Kidney (tissue), 14 donors: Measurements from ENCODE around the gene SNX24. TPM values are rescaled to one million over a fixed set of nuclear protein-coding genes. Genes with fewer than 3 reads are reported as not detected.
A peak's percentile ranks its signal among the peaks of the same experiment; 100 is the strongest.

ENCODE experiments used
- DNase-seq, 5 donors: peaks; one replicate each; pipeline ENCODE4 v3.0.0-alpha.2; 2013 to 2020
- FAIRE-seq: peaks from 2 replicates; lab custom pipeline; 2012; peaks lifted over from hg19 to GRCh38; lab: Jason Lieb, UNC
- H3K27ac ChIP-seq, 2 donors: one replicate each; pipeline ENCODE4 v1.7.0; 2013; ENCODE audit warnings: low read depth in 2 of 2, low read length in 2 of 2, inconsistent platforms in 1 of 2
- H3K27me3 ChIP-seq: one replicate; pipeline ENCODE4 v1.7.1; 2013; ENCODE audit warnings: low read length, inconsistent platforms; ENCODE audit not compliant: control insufficient read depth, insufficient read depth
- H3K36me3 ChIP-seq, 3 donors: one replicate each; pipeline versions ENCODE4 v1.7.0 to v1.7.1; 2013; ENCODE audit warnings: low read length in 3 of 3, control low read depth in 1 of 3, inconsistent platforms in 1 of 3; ENCODE audit not compliant: insufficient read depth in 3 of 3, control insufficient read depth in 2 of 3
- H3K4me1 ChIP-seq, 3 donors: one replicate each; pipeline versions ENCODE4 v1.7.0 to v1.7.1; 2013; ENCODE audit warnings: low read length in 3 of 3, inconsistent platforms in 1 of 3, low read depth in 1 of 3; ENCODE audit not compliant: control insufficient read depth in 2 of 3, insufficient read depth in 2 of 3
- H3K4me3 ChIP-seq, 3 donors: one replicate each; pipeline versions ENCODE4 v1.7.0 to v1.8.1; 2013; ENCODE audit warnings: low read length in 3 of 3, control low read depth in 1 of 3, inconsistent platforms in 1 of 3
- H3K9ac ChIP-seq, 3 donors: one replicate each; pipeline versions ENCODE4 v1.7.0 to v1.7.1; 2013; ENCODE audit warnings: low read length in 3 of 3, control low read depth in 1 of 3, inconsistent platforms in 1 of 3
- H3K9me3 ChIP-seq, 3 donors: one replicate each; pipeline versions ENCODE4 v1.7.0 to v1.7.1; 2013; ENCODE audit warnings: low read length in 3 of 3, control low read depth in 1 of 3, inconsistent platforms in 1 of 3; ENCODE audit not compliant: control insufficient read depth in 2 of 3, insufficient read depth in 1 of 3
- intact Hi-C: fragments of 100-400 bp; cut with DNase I; formaldehyde crosslinking; loops from one replicate; pipeline ENCODE4 v1.11.1; 2022
- polyA plus RNA-seq: library from polyadenylated mRNA; stranded (reverse); fragments of 350-450 nt; fragmentation: Illumina TruSeq; extraction: RNeasy Lipid Tissue Mini Kit (QIAGEN cat#74804); gene quantifications from one replicate; pipeline ENCODE4 v1.2.3, GENCODE V29; 2014; ENCODE audit warnings: low read depth, low replicate concordance; ENCODE audit not compliant: insufficient read depth
- total RNA-seq: library from RNA; stranded (reverse); fragmentation: NEBNext Ultra II Directional; extraction: Animal tissue kit (Norgen Biotek cat#: 25700); gene quantifications from one replicate; pipeline ENCODE4 v1.2.1, GENCODE V29; 2021
- TF ChIP-seq, protein P1 (sequence below): IDR thresholded peaks from 3 replicates; pipeline ENCODE4 v1.5.1; 2012; ENCODE audit warnings: mild to moderate bottlenecking, moderate library complexity, borderline replicate concordance; ENCODE audit not compliant: insufficient read depth; ENCODE audit errors: extremely low read depth
- donor health status: control.
- donor health status: control.
- donor health status: control.
- donor health status: control.
- donor health status: control.
- donor health status: DM: yes; HTN: yes; CAD: no.
- donor health status: Normal renal cell carcinoma (clear cell type).

SNX24 gene
- total and polyA plus RNA-seq, 2 donors from 2014 or later = 23.8 to 27.0 TPM

DNA sequence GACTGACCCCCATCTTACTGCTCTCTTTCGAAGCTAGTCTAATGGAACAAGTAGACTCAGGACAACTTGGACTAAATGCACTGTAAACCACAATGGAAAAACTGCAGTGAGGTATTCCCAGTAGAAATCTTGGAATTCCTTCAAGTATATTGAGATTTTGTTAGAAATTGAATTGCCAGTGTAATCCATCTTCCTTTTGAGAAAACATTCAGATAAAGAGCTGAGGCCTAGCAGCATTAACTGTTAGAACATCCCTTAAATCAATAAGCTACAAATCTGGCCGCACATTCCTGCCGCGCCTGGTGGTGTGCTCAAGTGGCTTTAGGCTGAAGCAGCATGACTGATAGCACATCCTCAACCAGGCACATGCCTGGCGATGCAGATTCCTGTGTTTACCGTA is 161.8 kb downstream of the SNX24 start:
- TF ChIP-seq, protein P1, sequence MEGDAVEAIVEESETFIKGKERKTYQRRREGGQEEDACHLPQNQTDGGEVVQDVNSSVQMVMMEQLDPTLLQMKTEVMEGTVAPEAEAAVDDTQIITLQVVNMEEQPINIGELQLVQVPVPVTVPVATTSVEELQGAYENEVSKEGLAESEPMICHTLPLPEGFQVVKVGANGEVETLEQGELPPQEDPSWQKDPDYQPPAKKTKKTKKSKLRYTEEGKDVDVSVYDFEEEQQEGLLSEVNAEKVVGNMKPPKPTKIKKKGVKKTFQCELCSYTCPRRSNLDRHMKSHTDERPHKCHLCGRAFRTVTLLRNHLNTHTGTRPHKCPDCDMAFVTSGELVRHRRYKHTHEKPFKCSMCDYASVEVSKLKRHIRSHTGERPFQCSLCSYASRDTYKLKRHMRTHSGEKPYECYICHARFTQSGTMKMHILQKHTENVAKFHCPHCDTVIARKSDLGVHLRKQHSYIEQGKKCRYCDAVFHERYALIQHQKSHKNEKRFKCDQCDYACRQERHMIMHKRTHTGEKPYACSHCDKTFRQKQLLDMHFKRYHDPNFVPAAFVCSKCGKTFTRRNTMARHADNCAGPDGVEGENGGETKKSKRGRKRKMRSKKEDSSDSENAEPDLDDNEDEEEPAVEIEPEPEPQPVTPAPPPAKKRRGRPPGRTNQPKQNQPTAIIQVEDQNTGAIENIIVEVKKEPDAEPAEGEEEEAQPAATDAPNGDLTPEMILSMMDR = no peak
- peaks cover 0 to 5% (median 0%) of the 10 kb centered on the region in 3 donors for H3K36me3 ChIP-seq
- H3K9me3 ChIP-seq = no peaks in the 10 kb centered on the region
- no peaks in the 10 kb centered on the region for H3K4me1 ChIP-seq
- no peak overlapping the region for H3K4me3 ChIP-seq
- no peaks in the 10 kb centered on the region for H3K27me3 ChIP-seq
- intact Hi-C loops = no loop called here
- no peak overlapping the region for H3K27ac ChIP-seq
- DNase-seq = peak in 1 of 5 donors; percentile 4
- H3K9ac ChIP-seq = no peak overlapping the region
- no peak for FAIRE-seq

DNA sequence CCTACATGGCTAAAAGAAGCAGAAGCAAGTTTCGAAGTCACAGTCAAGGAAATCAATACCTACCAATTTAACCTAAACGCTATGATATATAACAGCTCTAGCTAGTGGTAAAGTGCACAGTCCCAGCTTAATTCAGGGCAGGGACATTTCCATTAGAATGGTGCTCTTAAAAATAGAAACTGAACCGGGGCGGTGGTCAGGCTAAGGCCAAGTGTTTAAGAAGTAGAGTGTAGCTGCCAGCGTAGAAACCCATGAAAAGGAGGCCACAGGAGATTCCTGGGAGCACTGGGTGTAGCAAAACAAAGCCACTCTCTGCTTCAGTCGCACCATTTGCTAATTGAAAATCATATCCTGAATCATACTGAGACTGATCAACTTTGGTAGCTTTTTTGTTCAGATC is 162.3 kb downstream of the SNX24 start:
- no peak overlapping the region for H3K27ac ChIP-seq
- peaks cover 0 to 5% (median 0%) of the 10 kb centered on the region in 3 donors for H3K36me3 ChIP-seq
- no peaks in the 10 kb centered on the region for H3K4me1 ChIP-seq
- FAIRE-seq = no peak
- no peak overlapping the region for H3K9ac ChIP-seq
- no peaks in the 10 kb centered on the region for H3K27me3 ChIP-seq
- intact Hi-C loops = no loop called here
- no peak for DNase-seq
- no peaks in the 10 kb centered on the region for H3K9me3 ChIP-seq
- TF ChIP-seq, protein P1 = no peak
- H3K4me3 ChIP-seq = no peak overlapping the region

DNA sequence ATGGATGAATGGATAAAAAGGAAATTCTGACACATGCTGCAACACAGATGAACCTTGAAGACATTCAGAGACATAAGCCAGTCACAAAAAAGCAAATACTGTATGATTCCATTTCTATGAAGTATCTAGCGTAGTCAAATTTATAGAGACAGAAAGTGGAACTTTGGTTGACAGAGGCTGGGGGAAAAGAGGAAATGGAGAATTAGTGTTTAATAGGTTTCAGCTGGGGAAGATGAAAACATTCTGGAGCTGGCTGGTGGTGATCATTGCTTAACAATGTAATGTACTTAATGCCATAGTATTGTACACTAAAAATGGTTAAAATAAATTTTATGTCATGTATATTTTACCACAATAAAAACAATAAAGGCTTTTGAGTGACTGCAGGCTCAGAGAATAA is 166.9 kb downstream of the SNX24 start:
- Histone ChIP-seq H3K4me1 (no peaks in the 10 kb centered on the region), H3K27ac (no peak overlapping the region), H3K4me3 (no peak overlapping the region), H3K36me3 (no peaks in the 10 kb centered on the region), H3K27me3 (no peaks in the 10 kb centered on the region), H3K9ac (no peak overlapping the region), H3K9me3 (no peaks in the 10 kb centered on the region)
- intact Hi-C loops = no loop called here
- FAIRE-seq (no peak), DNase-seq (peak in 1 of 5 donors; percentile 22)
- TF ChIP-seq, protein P1 = no peak

DNA sequence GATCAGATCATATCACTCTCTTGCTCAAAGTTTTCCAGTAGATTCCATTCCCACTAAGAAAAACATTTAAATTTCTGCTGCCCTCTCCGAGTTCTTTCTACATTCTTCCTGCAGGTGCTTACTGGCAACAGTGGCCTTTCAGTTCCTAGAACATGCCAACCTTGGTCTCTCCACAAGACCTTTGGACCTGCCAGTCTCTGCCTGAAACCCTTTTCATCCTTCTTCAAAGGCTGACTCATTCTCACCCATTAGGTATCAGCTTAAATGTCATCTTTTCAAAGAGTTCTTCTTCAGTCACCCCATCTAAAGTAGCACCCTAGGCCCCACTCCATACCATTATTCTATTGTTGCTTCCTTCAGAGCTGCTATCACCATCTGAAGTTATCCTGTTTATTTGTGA is 169.3 kb downstream of the SNX24 start:
- Histone ChIP-seq H3K27me3 (no peaks in the 10 kb centered on the region), H3K4me3 (no peak overlapping the region), H3K36me3 (no peaks in the 10 kb centered on the region), H3K4me1 (no peaks in the 10 kb centered on the region), H3K9me3 (no peaks in the 10 kb centered on the region), H3K27ac (no peak overlapping the region), H3K9ac (no peak overlapping the region)
- TF ChIP-seq, protein P1 = no peak
- no peak for FAIRE-seq
- intact Hi-C loops = no loop called here
- no peak for DNase-seq
